Measurements from ENCODE around the gene SMIM28. TPM values are rescaled to one million over a fixed set of nuclear protein-coding genes. Genes with fewer than 3 reads are reported as not detected.

The SMIM28 gene
- total RNA-seq, 1 experiment from 2014 or later = not detected

GRCh38 chr6:138345565-138346285, 32.0 kb upstream of the SMIM28 start:
- intact Hi-C loops (cut with micrococcal nuclease) = no loop called here
- Mint-ChIP-seq H3K27me3 (ENCODE audit: insufficient read depth, unreplicated experiment) (no peaks in the 10 kb centered on the region), H3K9me3 (ENCODE audit: unreplicated experiment) (no peaks in the 10 kb centered on the region), H3K4me3 (ENCODE audit: unreplicated experiment) (no peak overlapping the region), H3K36me3 (ENCODE audit: insufficient read depth, unreplicated experiment) (no peaks in the 10 kb centered on the region), H3K27ac (ENCODE audit: low read depth, unreplicated experiment) (no peak overlapping the region), H3K4me1 (ENCODE audit: insufficient read depth, unreplicated experiment) (no peaks in the 10 kb centered on the region)
- BruUV-seq (replicated peaks) = no TSS peak
- POLR2A ChIA-PET = interaction anchor here (1.0 to 1.6 kb wide), 4 partner anchors 9 to 59 kb away, joined by 3 to 4 read pairs (median 3); no protein-coding TSS in a partner anchor
- DNase-seq (ENCODE audit: unreplicated experiment) = no peak
- TF ChIP-seq CTCF (IDR thresholded peaks at IDR 0.05; ENCODE audit: unreplicated experiment) = no peak
- CTCF ChIA-PET = interaction anchor here (0.6 to 0.7 kb wide), 3 partner anchors 333 to 1459 kb away, joined by 3 to 8 read pairs (median 3); no protein-coding TSS in a partner anchor

GRCh38 chr6:138346302-138347195, 31.2 kb upstream of the SMIM28 start:
- intact Hi-C loops (cut with micrococcal nuclease) = no loop called here
- H3K27ac Mint-ChIP-seq (ENCODE audit: low read depth, unreplicated experiment) = no peak overlapping the region
- ChIA-PET POLR2A (interaction anchor here (1.1 to 1.6 kb wide), 3 partner anchors 8 to 13 kb away, joined by 3 to 4 read pairs (median 4); no protein-coding TSS in a partner anchor), CTCF (interaction anchor here (0.7 kb wide), 1 partner anchor 332 kb away, joined by 3 read pairs; no protein-coding TSS in a partner anchor)
- DNase-seq (ENCODE audit: unreplicated experiment) = no peak
- no peaks in the 10 kb centered on the region for H3K4me1 Mint-ChIP-seq (ENCODE audit: insufficient read depth, unreplicated experiment)
- no peak for TF ChIP-seq CTCF (IDR thresholded peaks at IDR 0.05; ENCODE audit: unreplicated experiment)
- BruUV-seq (replicated peaks) = no TSS peak
- no peaks in the 10 kb centered on the region for H3K9me3 Mint-ChIP-seq (ENCODE audit: unreplicated experiment)
- no peaks in the 10 kb centered on the region for H3K27me3 Mint-ChIP-seq (ENCODE audit: insufficient read depth, unreplicated experiment)
- H3K36me3 Mint-ChIP-seq (ENCODE audit: insufficient read depth, unreplicated experiment) = no peaks in the 10 kb centered on the region
- no peak overlapping the region for H3K4me3 Mint-ChIP-seq (ENCODE audit: unreplicated experiment)

- CTCF ChIA-PET = interaction anchor here (0.6 kb wide), 1 partner anchor 340 kb away, joined by 3 read pairs; no protein-coding TSS in a partner anchor
- H3K4me3 Mint-ChIP-seq (ENCODE audit: unreplicated experiment) = no peak overlapping the region
- no peak for DNase-seq (ENCODE audit: unreplicated experiment)
- TF ChIP-seq CTCF (IDR thresholded peaks at IDR 0.05; ENCODE audit: unreplicated experiment) = no peak
- no peaks in the 10 kb centered on the region for H3K9me3 Mint-ChIP-seq (ENCODE audit: unreplicated experiment)
- H3K27me3 Mint-ChIP-seq (ENCODE audit: insufficient read depth, unreplicated experiment) = no peaks in the 10 kb centered on the region
- no peak overlapping the region for H3K27ac Mint-ChIP-seq (ENCODE audit: low read depth, unreplicated experiment)
- POLR2A ChIA-PET = interaction anchor here (1.2 kb wide), 1 partner anchor 12 kb away, joined by 4 read pairs; no protein-coding TSS in a partner anchor
- BruUV-seq (replicated peaks) = no TSS peak
- no peaks in the 10 kb centered on the region for H3K4me1 Mint-ChIP-seq (ENCODE audit: insufficient read depth, unreplicated experiment)
- intact Hi-C loops (cut with micrococcal nuclease) = no loop called here
- no peaks in the 10 kb centered on the region for H3K36me3 Mint-ChIP-seq (ENCODE audit: insufficient read depth, unreplicated experiment)
Measured at GRCh38 chr6:138347864-138348263, 29.8 kb upstream of the SMIM28 start.

GRCh38 chr6:138349891-138350290, 27.8 kb upstream of the SMIM28 start:
- ChIA-PET CTCF (no interaction called here), POLR2A (no interaction called here)
- H3K27me3 Mint-ChIP-seq (ENCODE audit: insufficient read depth, unreplicated experiment) = no peaks in the 10 kb centered on the region
- no peak for TF ChIP-seq CTCF (IDR thresholded peaks at IDR 0.05; ENCODE audit: unreplicated experiment)
- no peaks in the 10 kb centered on the region for H3K9me3 Mint-ChIP-seq (ENCODE audit: unreplicated experiment)
- no peaks in the 10 kb centered on the region for H3K36me3 Mint-ChIP-seq (ENCODE audit: insufficient read depth, unreplicated experiment)
- intact Hi-C loops (cut with micrococcal nuclease) = no loop called here
- BruUV-seq (replicated peaks) = no TSS peak
- no peak for DNase-seq (ENCODE audit: unreplicated experiment)
- H3K4me1 Mint-ChIP-seq (ENCODE audit: insufficient read depth, unreplicated experiment) = no peaks in the 10 kb centered on the region
- H3K27ac Mint-ChIP-seq (ENCODE audit: low read depth, unreplicated experiment) = no peak overlapping the region
- no peak overlapping the region for H3K4me3 Mint-ChIP-seq (ENCODE audit: unreplicated experiment)
